Measurements from ENCODE around the gene GDF9. TPM values are rescaled to one million over a fixed set of nuclear protein-coding genes. Genes with fewer than 3 reads are reported as not detected.

GDF9 gene
- total RNA-seq, 1 experiment from 2014 or later: 0.24 TPM

- Histone ChIP-seq H3K79me2 (ENCODE audit: insufficient read depth, low read length) (no peaks in the 10 kb centered on the region), H2BK15ac (ENCODE audit: low read depth, low read length) (no peak overlapping the region), H3T11ph (ENCODE audit: low read length) (no peak overlapping the region), H3K23me2 (ENCODE audit: insufficient read length, low read depth, low read length, poor library complexity, severe bottlenecking) (no peaks in the 10 kb centered on the region), H2BK12ac (ENCODE audit: insufficient read length, low read depth, low read length) (no peak overlapping the region), H3K4ac (ENCODE audit: low read depth, low read length) (no peak overlapping the region), H3K4me2 (ENCODE audit: insufficient read depth, insufficient read length, low read length) (no peak overlapping the region), H2BK5ac (ENCODE audit: insufficient read length, low read length) (no peak overlapping the region), H4K5ac (ENCODE audit: insufficient read length, low read depth, low read length) (no peak overlapping the region), H3K18ac (ENCODE audit: insufficient read length, low read depth, low read length) (no peak overlapping the region), H3K9me3 (ENCODE audit: control insufficient read depth, low read depth, low read length) (no peaks in the 10 kb centered on the region), H3K27ac (ENCODE audit: insufficient read length, low read depth, low read length) (no peak overlapping the region), H2BK20ac (ENCODE audit: low read depth, low read length, poor library complexity, severe bottlenecking) (no peak overlapping the region), H2BK120ac (ENCODE audit: low read depth, low read length, poor library complexity, severe bottlenecking) (no peak overlapping the region), H3K27me3 (ENCODE audit: insufficient read depth, low read length) (no peaks in the 10 kb centered on the region), H3K23ac (ENCODE audit: insufficient read length, low read depth, low read length) (no peak overlapping the region), H4K20me1 (ENCODE audit: control insufficient read depth, insufficient read depth, insufficient read length) (no peaks in the 10 kb centered on the region), H3K9ac (ENCODE audit: extremely low read depth, insufficient read length, low read length) (no peak overlapping the region), H3K79me1 (ENCODE audit: insufficient read depth, low read depth, low read length, poor library complexity, severe bottlenecking) (no peaks in the 10 kb centered on the region), H3K56ac (ENCODE audit: insufficient read length, low read depth, low read length) (no peak overlapping the region), H2AK5ac (ENCODE audit: insufficient read length, low read length) (no peak overlapping the region), H3K14ac (ENCODE audit: insufficient read depth, low read length) (no peak overlapping the region), H3K4me1 (ENCODE audit: insufficient read depth, low read length) (no peaks in the 10 kb centered on the region), H2AFZ (ENCODE audit: low read length) (no peak overlapping the region), H4K91ac (ENCODE audit: insufficient read length, low read depth, low read length) (no peak overlapping the region), H4K8ac (replicated peaks; ENCODE audit: insufficient read length, low read depth, low read length) (no peak overlapping the region)
- DNase-seq: no peak
- H3K36me3 Mint-ChIP-seq (ENCODE audit: insufficient read depth in 1 of 3, low read depth in 3 of 3): no peaks in the 10 kb centered on the region
- H3K27me3 Mint-ChIP-seq (ENCODE audit: low read depth): no peaks in the 10 kb centered on the region; the same call in 1 of the 2 replicates
- H3K27ac Mint-ChIP-seq: no peak overlapping the region
- H3K4me3 Mint-ChIP-seq: no peak overlapping the region
- no peaks in the 10 kb centered on the region for H3K9me3 Mint-ChIP-seq
- no CpG with 5 or more reads among the region's 3 CpGs for WGBS (ENCODE audit: extremely low coverage, insufficient read length, low lambda C conversion rate)
- peaks cover 3 to 8% of the 10 kb centered on the region in 2 experiments; a peak in 3 of 4 replicates for H3K4me1 Mint-ChIP-seq
- no peak for TF ChIP-seq CTCF (conservative IDR thresholded peaks at IDR 0.05)
Observed at GRCh38 chr5:132854301-132854700, 12.0 kb downstream of the GDF9 start.
